Activated CD4-positive, alpha-beta T cell treated with anti-CD3 and anti-CD28 coated beads, Interleukin-2, amount 50 U/mL, for 48 hours (primary cell): Measurements from ENCODE around the gene CDK13.
"Not testable (repeated sequence)": the region's sequence is repeated elsewhere in the genome, so short reads cannot be mapped to it uniquely, and the experiment has no call there.

Source experiments
- DNase-seq, 2 experiments: peaks; one replicate each; pipeline ENCODE4 v3.0.0-alpha.2; 2020

The CDK13 gene

GRCh38 chr7:39949971-39950472, at the start of gene CDK13:
Gene CDK13, plus strand, starts transcription at chr7:39950256. Its CDS starts 386 bp downstream, at chr7:39950642.
- peak; percentile 81 to 84 for DNase-seq

- DNase-seq: no peak
Measured at GRCh38 chr7:39904077-39904486, 46.0 kb upstream of the CDK13 start.

GRCh38 chr7:39908141-39908540, 41.9 kb upstream of the CDK13 start:
- no peak for DNase-seq

- DNase-seq: no peak
Measured at GRCh38 chr7:39908973-39909372, 41.1 kb upstream of the CDK13 start.

GRCh38 chr7:39909526-39909925, 40.5 kb upstream of the CDK13 start:
- DNase-seq: no peak

- DNase-seq: no peak
Measured at GRCh38 chr7:39910108-39910869, 39.8 kb upstream of the CDK13 start.

GRCh38 chr7:39911167-39911566, 38.9 kb upstream of the CDK13 start:
- DNase-seq: no peak

GRCh38 chr7:39915847-39916246, 34.2 kb upstream of the CDK13 start:
- not testable (repeated sequence) for DNase-seq

GRCh38 chr7:39919646-39920045, 30.4 kb upstream of the CDK13 start:
- DNase-seq: no peak

GRCh38 chr7:39921506-39922175, 28.4 kb upstream of the CDK13 start:
- no peak for DNase-seq

GRCh38 chr7:39922580-39922979, 27.5 kb upstream of the CDK13 start:
- no peak for DNase-seq

- no peak for DNase-seq
Measured at GRCh38 chr7:39923091-39923490, 27.0 kb upstream of the CDK13 start.

- DNase-seq: no peak
Measured at GRCh38 chr7:39924122-39924521, 25.9 kb upstream of the CDK13 start.

GRCh38 chr7:39926111-39926510, 23.9 kb upstream of the CDK13 start:
- DNase-seq: no peak

- DNase-seq: no peak
Measured at GRCh38 chr7:39927018-39927417, 23.0 kb upstream of the CDK13 start.

GRCh38 chr7:39934132-39934531, 15.9 kb upstream of the CDK13 start:
- DNase-seq: no peak

GRCh38 chr7:39936761-39937160, 13.3 kb upstream of the CDK13 start:
- no peak for DNase-seq

- DNase-seq: no peak
Measured at GRCh38 chr7:39937366-39938153, 12.5 kb upstream of the CDK13 start.

- DNase-seq: no peak
Measured at GRCh38 chr7:39942883-39943282, 7.2 kb upstream of the CDK13 start.

- DNase-seq: no peak
Measured at GRCh38 chr7:39946693-39947092, 3.4 kb upstream of the CDK13 start.

GRCh38 chr7:39948375-39948955, 1.6 kb upstream of the CDK13 start:
- DNase-seq: peak; percentile 21 to 22

GRCh38 chr7:39948956-39949928, 814 bp upstream of the CDK13 start:
- DNase-seq: peak; percentile 96 to 98
